GM19239 (cell line): ENCODE results near the gene PLXNA1.

Experiments used
- DNase-seq: peaks from one replicate; pipeline ENCODE4 v3.0.0; 2011; ENCODE audit warnings: low spot score; ENCODE audit not compliant: insufficient read length
- FAIRE-seq: peaks from 2 replicates; lab custom pipeline; 2011; peaks lifted over from hg19 to GRCh38; lab: Jason Lieb, UNC

PLXNA1 gene

DNA sequence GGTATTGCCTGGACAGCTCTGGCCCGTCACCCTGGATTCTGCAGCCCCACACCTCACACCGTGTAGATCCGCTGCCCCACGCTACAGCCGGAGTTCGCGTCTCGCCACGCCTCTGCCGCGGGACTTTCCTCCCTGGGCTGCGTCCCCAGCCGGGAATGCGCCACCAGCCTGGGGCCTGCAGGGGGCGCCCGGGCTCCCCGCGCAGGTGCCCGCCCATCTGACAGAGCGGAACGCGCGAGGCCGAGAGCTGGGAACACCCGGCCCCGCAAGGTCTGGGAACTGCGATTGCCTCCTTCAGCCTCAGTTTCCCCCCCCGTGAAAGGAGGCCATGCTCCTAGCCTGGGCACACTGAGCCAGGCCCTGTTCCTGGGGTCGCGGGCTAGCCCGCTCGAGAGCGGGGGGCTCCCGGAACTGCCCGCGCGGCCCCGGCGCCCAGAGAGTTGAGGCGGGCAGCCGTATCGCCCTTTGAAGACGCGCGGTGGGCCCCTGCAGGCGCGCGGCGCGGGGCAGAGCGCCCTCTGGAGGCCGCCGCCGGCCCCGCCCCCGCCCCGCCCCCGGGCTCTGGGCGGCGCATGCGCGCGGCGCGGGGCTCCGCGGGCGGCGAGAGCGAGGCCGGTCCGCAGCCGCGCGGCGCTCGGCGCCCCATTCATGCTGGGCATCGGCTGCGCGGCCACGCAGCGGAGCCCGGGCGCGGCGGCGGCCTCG is at the start of gene PLXNA1:
Gene PLXNA1 (plus strand): TSS at position 645 of the 705 bp plus-strand sequence. CDS start 5,479 bp downstream, outside the sequence.
- FAIRE-seq (peak; percentile 85), DNase-seq (peak; percentile 98)

DNA sequence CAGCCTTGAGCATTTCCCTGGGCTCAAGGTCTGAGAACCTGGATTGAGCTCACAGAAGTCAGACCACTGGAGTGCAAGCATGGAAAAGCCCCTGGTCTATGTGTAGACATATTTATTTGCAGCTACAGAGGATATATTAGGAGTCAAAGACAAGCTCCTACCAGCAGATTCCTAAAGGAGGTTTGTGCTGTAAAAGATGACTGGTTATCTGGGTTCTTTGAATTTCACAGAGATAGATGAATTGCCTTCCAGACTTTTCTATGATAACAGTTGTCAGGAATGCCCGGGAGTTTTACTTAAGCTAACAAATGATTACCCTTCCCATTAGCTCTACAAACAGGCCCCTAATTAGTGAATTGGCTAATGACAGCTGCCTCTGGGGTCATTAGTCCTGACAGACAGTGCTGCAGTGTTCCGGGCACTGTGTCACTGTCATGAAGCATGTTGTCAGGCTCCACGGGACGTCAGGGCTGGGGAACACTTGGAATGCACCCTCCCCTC is 48.8 kb upstream of the PLXNA1 start:
- no peak for FAIRE-seq
- no peak for DNase-seq

DNA sequence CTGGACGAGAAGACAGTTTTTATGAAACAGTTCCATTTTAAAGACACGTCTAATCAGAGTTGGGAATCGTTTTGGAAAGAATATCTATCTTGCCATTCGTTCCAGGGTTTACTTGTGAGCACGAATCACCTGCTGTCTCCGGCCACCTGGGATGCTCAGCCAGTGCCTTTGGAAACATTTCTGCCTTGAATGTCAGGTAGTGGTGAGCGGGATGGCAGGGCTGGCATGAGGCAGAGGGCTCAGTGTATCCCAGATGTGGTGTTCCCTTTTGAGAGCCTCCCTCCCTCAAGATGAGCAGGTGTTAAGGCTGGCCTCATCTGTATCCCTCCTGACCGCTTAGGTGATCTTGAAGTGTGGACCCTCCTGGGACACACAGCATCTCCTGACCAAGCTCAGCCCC is 47.9 kb upstream of the PLXNA1 start:
- FAIRE-seq (no peak), DNase-seq (no peak)

DNA sequence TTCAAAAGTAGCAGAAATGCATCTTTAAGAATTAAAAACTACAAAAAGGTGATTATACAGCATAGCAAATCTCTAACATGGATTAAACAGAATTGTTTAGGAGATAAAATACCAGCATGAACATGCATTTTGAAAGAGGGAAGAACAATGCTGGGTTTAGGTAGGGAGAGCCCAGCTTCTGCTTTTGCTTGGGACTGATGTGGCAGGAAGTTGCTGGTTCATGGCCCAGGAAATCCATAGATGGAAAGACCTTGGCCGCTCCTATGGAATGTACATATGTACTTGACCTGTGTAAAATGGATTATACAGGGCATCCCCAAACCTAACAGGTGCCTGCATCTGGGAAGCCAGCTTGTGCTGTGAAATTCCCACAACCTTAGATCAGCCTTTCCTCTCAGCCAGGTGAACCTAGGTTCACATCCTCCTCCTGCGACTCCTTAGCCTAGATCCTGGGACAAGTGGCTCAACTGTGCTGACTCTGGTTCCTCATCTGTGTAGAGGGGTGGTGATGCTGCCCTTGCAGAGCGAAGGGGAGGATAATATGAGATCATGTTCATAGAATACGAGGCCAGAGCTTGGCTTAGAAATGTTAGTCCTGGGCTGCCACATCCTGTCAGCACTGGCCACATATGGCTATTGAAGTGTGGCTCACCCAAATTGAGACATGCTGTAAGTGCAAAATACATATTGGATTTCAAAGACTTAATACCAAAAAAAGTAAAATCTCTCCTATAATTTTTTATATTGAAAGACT is 47.0 kb upstream of the PLXNA1 start:
- FAIRE-seq (no peak), DNase-seq (no peak)

DNA sequence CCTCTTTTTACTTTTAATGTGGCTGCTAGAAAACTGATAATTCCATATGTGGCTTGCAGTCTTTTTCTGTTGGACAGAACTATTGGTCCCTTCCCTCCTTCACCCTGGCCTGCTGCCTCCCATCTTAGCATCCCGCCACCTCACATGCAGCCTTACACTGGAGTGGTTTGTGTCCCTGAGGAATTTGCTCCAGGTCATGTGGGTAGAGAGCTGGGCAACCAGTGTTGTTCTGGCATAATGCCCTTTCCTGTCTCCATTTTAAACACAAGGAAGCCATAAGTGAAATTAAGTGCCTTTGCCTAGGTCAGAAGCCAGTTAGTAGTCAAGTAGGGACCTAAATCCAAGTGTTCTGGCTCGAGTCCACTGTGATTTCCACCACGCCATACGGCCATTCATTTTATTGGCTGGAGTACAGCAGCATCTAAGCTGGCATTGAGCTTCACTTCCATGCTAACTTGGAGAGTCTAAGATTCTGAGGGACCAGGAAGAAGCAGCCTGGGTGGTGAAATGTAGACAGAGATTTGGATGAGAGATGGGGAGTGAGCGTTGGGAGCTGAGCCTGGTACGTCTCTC is 46.0 kb upstream of the PLXNA1 start:
- DNase-seq (no peak), FAIRE-seq (no peak)

DNA sequence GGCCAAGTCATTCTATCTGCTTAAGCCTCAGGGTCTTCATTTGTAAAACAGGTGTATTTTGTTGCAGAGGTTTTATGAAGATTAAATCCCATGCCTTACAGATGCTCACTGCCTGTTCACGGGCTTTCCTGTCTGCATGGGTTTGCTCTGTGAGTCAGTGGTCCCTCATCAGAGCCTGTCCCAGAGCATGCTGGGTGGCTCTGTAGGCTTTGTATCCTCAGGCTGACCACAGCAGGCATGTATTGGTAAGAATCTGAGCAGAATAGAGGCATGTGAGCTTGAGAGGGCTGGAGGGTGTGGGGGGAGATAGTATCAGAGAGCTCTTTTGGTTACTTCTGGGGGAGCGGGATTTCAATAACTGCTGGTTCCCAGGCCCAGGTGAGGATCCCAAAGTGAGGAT is 45.4 kb upstream of the PLXNA1 start:
- FAIRE-seq, result no peak
- DNase-seq, result no peak

DNA sequence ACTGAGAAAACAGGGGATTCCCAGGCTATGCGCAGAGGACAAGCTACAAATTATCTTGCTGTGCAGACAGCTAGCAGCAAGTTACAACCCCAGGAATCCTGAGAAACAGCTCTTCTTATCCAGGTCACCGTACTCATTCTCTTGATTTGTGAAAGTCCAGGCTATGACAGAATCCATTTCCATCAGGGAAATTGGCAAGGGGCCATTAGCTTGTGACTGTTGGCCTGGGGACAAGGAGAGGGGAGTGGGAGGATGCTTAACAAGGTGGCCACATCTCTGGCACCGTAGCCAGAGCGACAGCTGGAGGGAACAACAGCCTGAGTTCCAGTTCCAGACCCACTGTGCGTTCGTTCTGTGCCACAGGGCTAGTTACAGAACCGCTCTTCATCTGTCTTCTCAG is 44.9 kb upstream of the PLXNA1 start:
- DNase-seq (no peak), FAIRE-seq (no peak)

DNA sequence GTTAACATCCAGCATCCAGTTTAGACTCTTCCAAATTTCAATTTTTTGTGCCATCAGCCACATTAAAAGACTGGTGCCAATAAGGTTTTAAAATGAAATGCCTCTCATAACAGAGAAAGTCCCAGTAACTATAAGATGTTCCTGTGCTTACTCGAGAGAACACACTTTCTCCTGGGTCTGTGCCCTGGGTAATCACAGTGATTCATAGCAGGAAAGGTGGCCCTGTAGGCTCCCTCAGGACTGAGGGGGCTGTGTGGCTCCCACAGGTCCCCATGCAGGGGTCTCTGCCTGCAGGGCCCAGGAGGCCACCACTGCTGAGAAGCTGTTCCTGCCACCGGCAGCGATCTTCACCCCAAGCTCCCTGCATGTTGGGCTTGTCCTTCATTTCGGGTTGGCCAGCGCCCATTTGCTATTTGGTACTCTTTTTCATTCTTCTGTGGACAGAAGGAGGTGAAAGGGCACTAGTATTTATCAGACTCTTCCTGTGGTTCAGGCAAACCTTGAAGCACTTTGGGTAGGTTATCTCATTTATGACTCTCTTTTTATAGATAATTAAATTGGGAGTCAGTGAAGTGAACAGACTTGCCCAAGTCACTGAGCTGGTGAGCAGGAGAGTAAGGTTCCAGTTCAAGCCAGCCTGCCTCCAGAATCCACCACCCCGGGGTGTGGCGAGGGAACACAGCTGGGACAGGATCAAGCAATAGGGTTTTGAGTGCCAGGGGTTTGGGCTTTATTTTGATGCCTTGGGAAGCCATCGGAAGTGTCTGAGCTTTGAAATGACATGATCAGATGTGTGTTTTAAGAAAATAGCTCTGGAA is 44.2 kb upstream of the PLXNA1 start:
- FAIRE-seq, result no peak
- DNase-seq, result no peak

DNA sequence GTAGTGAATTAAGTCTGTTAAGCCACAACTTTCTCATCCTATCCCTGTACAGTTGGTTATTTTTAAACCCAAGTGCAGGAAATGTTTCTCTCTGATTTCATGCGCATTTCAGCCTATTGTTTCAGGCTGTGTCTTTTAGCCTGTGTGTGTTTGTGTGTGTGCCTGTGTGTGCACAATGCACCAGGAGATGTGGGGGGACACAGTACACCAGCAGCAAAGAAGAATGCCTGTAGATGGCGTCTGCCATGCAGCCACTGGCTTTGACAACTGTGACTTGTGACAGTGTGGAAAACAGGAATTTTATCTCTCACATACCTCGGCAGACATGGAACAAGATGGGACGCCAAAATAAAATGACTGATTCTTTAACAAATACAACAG is 43.6 kb upstream of the PLXNA1 start:
- no peak for FAIRE-seq
- DNase-seq, result no peak

DNA sequence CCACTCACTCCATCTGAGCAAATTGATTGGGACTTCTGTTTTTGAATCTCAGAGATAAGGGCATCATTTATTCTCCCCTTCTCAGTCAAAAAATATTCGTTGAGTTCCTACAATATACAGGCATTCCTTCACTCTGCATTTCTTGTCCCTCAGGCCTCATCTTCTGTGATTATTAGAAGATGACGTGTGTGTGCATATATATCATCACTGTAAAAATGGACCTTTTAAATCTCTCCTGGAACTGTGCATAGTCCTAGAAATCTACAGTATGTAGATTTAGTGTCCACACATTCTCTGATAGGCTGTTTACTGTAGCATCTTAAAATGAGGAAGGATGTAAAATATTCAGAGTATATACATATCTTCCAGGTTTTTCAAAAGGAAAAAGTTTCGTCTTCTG is 43.2 kb upstream of the PLXNA1 start:
- DNase-seq (no peak), FAIRE-seq (no peak)

DNA sequence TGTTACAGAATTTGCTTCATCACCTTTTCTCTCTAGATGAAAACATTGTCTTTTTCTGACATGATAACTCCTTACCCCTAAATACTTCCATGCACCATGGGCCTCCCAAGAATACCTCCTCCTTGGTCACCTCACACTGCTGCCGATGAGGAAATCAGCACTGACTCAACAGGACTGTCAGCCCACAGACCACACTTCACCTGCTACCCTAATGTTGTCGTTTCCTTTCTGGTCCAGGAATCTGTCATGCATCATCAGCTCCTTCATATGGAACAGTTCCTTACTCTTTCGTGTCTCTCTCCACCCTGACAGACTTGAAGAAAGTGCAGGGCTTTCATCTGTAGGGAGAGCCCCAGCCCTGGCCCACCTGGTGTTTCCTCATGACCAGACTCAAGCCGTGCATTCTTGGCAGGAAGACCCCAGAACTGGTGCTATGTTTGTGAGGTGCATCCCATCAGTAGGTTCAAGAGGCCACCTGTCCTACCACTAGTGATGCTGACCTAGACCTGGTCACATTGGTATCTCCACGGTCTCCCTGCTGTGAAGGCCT is 41.1 kb upstream of the PLXNA1 start:
- FAIRE-seq (no peak), DNase-seq (no peak)

DNA sequence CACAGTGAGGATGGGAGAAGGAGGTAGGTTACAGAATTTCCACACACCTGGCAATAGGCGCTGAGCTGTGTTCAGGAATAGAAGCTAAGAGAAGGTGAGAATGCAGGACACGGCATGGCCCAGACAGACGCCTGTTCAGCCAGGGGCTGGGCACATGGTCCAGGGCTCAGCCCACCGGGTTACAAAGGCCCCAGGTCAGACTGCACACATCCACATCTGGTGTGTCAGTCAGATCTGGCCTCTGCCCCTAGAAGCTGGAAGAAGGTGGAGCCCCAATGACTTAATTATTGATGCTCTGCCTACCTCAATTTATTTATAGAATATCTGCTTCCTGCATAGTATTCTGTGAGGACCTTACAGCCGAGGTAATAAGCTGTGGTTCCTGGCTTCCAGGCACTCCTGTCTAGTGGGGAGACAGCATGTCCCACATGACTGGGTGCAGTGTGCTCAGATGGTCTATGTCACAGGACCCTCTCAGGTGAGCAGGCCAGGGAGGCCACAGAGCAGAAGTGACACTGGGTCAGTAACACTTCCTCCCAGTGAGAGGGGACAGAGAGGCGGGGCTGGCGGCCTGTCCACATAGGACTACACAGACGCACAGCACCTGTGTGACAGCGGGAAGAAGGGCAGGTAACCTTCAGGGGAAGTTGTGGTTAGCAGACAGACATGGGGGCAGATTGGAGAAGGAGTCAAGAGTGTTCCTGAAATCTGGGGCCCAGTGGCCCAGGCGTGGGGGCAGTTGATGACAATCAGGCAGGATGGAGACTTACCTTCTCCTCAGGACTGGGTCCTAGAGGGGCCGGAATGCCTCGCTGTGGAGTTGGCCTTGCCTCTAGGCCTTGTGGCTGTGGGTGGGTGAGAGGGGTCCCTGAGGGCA is 38.6 kb upstream of the PLXNA1 start:
- DNase-seq, result no peak
- FAIRE-seq, result no peak

DNA sequence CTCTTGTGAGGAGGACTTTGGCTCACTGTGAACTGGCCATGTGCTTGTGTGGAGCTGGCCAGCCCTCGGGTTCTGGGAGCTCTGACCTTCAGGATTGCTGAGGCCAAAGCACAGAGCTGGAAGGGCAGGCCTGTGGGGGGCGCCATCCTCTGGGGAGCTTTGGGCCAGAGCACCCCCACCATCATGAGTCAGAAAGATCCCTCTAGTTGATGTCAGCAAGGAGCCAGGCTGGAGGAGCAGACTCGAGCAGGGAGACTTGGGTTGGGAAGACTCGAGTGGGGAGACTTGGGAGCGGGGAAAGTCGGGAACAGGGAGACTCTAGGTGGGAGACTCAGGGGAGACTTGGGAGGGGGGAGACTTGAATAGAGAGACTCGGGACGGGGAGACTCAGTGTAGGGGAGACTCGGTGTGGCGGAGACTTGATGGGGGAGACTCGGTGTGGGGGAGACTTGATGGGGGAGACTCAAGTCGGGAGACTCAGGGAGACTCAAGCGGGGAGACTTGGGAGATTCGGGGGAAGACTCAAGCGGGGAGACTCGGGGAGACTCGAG is 37.7 kb upstream of the PLXNA1 start:
- FAIRE-seq (no peak), DNase-seq (no peak)

DNA sequence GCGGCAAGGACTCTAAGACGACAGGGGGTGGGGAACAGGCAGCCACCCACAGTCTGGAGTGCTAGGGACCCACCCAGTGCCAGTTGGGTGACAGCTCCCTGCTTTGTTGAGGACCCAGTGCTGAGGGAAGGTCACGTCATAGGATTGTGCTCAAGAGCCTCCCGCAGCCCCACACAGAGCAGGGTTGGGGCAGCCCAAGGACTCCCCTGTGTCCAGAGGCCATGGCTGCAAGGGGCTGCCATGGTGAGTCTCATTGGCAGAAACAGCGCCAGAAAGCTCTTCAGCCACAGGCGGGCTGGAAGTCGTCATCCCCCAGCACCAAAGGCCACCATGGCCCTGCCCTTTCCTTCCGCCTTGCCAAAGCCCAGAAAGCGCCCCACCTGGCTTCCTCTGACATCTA is 37.0 kb upstream of the PLXNA1 start:
- FAIRE-seq, result no peak

DNA sequence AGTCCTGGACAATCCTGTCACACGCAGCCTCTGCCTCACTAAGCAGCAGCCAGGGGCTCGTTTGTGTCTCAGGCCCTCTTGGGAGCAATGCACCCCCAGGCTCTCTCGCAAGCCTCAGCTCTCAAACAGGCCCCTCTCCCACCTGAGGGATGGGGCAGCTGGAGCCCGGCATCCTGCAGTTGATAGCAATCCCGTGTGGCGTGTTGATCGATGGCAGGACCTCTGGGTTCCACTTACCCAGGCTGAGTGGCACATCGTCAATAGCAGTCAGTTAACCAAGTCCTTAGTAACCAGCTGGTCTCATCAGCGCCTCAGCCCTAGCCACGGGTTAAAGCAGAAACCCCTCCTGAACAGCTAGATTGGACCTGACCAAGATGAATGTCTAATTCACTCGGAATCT is 36.5 kb upstream of the PLXNA1 start:
- FAIRE-seq, result no peak

More for the DNA sequence above, 37.0 kb upstream of the PLXNA1 start:
- no peak for DNase-seq

DNA sequence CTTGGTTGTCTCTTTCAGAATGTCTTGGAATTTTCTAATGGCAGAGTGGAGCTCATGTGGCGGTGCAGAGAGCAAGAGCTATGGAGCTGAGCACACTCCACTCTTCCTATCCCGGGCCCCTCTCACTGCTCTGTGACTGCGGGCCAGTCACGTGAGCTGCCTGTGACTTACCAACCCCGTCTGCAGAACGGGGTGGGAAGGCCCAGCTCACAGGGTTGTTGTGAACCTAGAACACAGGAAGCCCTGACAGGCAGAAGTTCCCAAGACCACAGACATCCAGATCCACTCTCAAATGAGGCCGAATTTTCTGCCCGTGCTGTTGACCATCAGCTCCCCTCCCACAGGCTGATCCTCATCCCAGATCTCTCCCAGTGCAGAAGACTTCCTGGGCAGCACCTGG is 35.5 kb upstream of the PLXNA1 start:
- DNase-seq (no peak), FAIRE-seq (no peak)

More for the DNA sequence above, 36.5 kb upstream of the PLXNA1 start:
- DNase-seq, result no peak

DNA sequence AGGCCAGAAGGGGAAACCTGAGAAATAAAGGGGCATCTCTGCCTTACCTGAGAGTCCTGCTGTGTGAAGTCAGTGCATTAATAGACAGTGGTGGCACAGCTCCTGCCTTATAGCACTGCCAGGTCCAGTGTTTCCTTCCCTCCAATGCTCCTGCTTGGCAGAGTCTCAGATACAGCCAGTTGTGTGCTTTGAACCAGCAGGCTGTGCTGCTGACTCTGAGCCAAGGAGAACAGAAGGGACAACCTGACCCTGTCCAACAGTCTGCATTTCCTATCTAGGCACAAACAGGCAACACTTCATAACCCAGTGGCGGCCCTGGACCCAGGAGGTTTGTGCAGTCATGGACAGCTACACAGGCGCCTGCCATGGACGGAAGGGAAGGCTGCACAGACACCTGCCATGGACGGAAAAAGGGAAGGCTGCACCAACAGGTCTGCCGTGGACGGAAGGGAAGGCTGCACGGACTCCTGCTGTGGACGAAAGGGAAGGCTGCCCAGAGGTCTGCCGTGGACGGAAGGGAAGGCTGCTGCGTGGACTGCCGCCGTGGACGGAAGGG is 33.9 kb upstream of the PLXNA1 start:
- no peak for DNase-seq
- no peak for FAIRE-seq

DNA sequence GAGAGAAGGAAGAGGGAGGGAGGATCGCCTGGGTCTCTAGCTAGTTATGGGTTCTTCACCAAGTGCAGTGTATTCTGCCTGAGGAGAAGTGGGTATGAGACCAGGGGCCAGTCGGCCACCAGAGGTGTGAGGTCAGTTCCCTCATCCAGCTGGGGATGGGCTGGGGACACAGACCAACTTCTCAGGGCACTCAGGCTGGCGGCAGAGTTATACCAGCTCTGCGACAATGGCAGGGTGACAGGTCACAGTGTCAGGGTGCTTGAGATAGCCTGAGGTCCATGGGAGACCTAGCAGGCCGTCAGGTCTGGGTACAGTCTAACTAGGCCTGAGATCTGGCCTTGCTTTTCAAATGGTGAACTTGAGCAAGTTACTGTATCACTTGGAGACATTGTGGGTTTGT is 31.4 kb upstream of the PLXNA1 start:
- FAIRE-seq (no peak), DNase-seq (no peak)
